Raji (cell line): ENCODE results near the gene NDUFB10.

Experiments used
- POLR2A ChIP-seq: IDR thresholded peaks from 2 replicates; pipeline ENCODE4 v1.6.1; 2011; ENCODE audit warnings: low read depth, low read length, control low read depth; ENCODE audit not compliant: insufficient read depth

Gene NDUFB10

DNA sequence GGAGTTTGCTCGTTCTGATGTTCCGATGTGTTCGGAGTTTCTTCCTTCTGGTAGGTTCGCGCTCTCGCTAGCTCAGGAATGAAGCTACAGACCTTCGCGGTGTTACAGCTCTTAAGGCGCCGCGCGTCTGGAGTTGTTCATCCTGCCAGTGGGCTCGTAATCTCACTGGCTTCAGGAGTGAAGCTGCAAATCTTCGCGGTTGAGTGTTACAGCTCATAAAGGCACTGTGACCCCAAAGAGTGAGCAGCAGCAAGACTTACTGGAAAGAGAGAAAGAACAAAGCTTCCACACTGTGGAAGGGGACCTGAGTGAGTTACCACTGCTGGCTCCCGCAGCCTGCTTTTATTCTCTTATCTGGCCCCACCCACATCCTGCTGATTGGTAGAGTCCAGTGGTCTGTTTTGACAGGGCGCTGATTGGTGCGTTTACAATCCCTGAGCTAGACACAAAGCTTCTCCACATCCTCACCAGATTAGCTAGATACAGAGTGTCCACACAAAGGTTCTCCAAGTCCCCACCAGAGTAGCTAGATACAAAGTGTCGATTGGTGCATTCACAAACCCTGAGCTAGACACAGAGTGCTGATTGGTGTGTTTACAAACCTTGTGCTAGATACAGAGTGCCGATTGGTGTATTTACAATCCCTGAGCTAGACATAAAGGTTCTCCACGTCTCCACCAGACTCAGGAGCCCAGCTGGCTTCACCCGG lies 1.8 kb upstream of the NDUFB10 start:
- peak; percentile 50 for TF ChIP-seq POLR2A

DNA sequence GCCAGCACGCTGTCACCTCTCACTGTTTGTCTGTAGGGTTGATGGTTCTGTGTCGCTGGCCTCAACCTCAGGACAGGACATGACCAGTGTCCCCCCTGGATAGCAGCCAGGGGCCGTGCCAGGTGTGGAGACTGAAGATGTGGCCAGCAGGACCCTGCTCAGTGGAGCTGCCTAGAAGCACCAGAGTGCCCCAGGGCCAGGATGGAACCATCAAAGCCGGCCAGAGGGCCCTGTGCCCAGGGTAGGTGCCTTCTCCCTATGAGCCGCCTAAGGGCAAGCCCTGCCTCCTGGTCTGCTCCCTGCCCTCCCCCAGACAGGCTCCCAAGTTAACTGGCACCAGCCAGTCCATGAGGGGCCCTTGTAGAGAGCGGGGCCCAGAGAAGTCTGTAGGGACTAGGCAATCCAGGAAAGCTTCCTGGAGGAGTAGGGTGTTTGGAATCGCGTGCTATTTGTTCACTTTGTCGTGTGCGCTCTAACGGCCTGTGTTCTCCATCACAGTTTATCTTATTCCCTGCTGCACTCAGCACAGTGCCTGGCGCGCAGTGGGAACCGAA lies 546 bp upstream of the NDUFB10 start:
- TF ChIP-seq POLR2A: no peak

DNA sequence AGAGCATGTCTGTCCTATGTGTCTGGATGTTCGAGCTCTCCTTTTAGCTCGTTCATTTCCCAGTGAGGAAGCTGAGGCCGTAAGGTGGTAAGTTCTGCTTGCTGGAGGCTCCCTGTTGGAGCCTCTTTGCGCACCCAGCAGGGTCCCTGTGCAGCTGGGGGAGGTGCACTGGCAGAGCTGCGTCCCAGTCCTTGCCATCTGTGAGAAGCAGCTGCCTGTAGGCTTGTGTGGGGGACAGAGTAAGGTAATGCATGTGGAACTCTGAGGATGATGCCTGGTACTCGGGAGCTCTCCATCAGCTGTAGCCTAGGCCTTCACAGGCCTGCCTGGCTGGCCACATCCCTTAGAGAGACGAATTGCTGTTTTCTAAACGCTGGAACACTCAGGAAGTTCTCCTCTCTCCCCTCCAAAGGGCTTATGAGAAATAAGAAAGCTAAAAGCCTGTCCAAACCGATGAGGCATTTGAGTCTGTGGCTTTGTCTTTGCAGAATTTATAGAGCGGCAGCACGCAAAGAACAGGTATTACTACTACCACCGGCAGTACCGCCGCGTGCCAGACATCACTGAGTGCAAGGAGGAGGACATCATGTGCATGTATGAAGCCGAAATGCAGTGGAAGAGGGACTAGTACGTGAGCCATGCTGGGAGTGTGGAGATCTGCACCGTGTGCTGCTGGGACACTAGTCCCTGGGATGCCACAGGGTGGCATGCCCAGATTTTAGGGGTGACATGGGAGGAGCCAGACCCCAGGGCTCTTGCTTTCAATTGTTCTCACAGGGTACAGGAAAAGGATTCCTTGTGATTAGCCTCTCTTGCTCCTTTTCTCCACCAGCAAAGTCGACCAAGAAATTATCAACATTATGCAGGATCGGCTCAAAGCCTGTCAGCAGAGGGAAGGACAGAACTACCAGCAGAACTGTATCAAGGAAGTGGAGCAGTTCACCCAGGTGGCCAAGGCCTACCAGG lies 1.6 kb downstream of the NDUFB10 start:
- TF ChIP-seq POLR2A: peak; percentile 82

DNA sequence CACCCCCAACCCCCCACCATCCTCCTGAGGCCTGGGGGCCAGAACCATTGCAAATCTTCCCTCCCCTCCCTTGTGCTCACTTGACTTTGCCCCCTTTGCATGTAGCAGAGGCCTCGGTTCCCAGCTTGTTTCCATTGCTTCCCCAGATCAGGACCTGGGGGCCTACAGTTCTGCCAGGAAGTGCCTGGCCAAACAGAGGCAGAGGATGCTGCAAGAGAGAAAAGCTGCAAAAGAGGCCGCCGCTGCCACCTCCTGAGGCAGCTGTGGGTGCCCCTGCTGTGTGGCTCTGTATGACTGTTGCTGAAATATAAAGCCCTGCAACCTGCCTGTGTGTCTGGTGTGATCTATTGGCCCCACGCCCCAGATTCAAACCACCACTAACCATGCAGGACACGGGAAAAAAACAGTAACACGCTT lies 2.3 kb downstream of the NDUFB10 start:
- no peak for TF ChIP-seq POLR2A

DNA sequence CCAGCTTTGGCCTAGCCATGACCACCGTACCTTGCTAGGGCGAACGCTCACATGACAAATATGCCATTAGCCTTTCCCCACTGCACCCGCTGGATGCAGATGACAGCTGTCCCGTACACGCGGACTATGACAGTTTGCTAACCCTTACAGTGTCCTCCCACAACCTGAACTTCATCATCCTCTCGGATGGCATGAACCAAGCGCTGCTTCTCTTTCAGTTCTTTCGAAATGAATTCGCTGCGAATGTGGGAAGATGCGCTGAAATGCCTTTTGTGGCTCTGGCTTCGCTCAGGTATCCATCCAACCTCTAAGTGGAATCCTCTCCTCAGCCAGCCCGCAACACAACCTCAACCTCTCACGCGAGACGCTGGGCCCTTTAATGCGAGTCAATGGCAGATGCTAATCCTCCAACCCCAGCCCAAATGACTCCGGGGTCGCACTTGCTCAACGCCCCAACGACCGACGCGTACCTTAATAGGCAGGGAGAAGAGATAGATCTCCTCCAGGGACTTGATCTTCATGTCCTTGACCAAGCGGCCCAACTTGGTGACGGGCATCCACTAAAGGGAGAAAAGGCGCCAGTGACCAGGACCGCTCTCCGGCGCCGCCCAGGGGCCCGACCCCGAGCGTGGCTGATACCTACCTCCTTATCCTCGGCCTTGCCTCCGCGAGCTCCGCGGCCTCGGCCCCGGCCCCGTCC lies 4.6 kb downstream of the NDUFB10 start:
- TF ChIP-seq POLR2A: 0 out of 2 replicates have a peak, but pooled peaks have one; percentile 11

DNA sequence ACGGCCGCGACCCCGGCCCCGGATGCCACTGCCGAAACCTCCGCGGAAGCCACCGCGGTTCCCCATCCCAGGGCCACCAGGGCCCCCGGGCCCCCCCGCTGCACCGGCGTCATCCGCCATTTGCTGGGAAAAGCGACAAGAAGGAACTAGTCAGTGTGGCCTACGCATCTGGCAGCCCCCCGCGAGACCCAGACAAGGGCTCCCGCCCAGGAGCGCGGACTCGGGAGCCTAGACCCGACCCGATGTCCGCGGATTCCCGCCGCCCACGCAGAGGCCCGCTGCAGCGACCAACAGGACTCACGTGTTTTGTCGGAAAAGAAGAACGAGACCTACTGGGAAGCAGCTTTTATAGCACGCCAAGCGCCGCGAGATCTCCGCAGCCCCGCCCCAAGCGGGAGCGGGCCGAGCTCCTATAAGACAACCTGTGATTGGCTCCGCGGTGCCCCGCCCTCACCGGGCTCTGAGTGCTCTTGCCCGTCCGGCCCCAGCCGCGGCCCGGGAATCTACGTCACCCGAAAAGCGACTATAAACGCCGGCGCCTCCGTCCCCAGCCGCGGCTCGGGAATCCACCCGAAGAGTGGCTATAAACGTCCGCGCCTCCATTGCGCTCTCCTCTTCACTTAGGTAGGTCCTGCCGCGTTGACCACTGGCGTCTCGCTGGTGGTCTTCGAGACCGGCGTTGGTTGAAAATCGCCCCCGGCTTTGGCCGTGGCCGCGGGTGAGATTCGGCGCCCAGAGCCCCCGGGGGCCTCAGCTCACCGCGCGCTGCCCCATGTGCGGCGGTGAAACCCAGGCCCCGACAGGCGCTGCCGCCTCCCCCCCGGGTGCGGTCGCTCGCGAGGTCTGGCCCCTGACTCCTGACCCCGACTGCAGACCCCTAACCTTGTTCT lies 5.4 kb downstream of the NDUFB10 start, which contains the start of gene RPS2:
Gene RPS2, minus strand, starts transcription at position 321 of the 890 bp plus-strand sequence. Its CDS starts 201 bp downstream, at position 120.
- peak; percentile 99 for TF ChIP-seq POLR2A

DNA sequence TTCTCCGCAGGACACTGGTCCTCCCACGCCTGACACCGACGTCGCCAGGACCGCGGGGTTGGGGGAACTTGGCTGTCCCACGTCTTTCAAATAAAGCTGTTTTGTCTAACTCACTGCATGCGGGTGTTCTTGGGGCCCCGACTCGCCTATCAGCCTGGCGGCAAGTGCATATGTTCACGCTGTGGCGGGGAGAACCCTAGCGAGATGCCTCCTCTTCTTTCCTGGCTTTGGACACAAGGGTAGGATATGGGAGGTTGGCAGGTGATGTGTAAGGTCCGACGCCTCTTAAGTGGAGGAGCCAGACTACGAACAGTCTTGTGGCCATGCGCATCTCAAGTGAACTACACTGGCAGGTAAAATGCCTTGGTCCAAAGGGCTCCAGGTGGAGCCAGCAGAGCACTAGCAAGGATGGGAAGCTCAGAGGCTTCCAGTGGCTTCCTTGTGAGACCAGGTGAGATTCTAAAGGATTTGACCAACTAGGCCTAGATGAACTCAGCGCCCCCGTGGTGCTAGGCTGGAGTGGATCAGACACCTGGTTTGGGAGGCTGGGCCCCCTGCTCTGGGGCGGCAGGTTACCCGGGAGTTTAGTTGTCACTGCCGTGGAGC lies 6.2 kb downstream of the NDUFB10 start:
- 0 out of 2 replicates have a peak, but pooled peaks have one; percentile 9 for TF ChIP-seq POLR2A

DNA sequence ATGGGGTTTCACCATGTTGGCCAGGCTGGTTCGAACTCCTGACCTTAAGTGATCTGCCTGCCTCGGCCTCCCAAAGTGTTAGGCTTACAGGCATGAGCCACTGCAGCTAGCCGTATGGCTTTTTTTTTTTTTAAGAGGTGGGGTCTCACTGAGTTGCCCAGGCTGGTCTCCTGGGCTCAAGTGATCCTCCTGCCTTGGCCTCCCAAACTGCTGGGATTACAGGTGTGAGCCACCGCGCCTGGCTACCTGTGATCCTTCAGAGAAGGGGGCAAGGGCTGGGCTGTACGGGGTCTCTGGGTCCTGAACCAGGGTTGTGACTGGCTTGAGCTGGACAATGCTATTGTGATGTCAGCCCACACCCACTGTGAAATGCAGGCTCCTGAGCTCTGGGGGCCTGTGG lies 7.1 kb downstream of the NDUFB10 start, which contains the start of gene RNF151:
Gene RNF151, plus strand, starts transcription at position 397 of the 400 bp plus-strand sequence. CDS start 26 bp downstream, outside the sequence.
- TF ChIP-seq POLR2A: no peak

DNA sequence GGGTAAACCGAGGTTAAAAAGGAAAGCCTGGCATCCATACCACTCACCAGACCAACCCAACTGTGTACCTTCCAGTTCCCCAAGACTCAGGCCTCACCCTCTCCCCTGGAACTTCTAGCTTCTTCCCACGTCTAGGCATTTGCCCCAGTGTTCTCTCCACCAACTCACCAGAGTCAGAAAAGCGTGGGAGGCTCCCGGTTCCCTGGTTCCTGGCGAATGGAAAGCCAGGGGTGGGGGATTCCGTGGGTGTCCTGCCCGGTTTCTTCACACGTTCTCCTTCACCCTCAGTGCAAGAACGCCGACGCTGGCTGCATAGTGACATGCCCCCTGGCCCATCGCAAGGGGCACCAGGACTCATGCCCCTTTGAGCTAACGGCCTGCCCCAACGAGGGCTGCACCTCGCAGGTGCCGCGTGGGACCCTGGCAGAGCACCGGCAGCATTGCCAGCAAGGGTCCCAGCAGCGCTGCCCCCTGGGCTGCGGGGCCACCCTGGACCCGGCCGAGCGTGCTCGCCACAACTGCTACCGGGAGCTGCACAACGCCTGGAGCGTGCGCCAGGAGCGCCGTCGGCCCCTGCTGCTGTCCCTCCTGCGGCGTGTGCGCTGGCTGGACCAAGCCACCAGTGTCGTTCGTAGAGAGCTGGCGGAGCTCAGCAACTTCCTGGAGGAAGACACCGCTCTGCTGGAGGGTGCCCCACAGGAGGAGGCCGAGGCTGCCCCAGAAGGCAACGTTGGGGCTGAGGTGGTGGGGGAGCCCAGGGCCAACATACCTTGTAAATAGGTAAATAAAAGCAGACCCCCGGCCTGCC lies 9.0 kb downstream of the NDUFB10 start:
- TF ChIP-seq POLR2A: no peak

DNA sequence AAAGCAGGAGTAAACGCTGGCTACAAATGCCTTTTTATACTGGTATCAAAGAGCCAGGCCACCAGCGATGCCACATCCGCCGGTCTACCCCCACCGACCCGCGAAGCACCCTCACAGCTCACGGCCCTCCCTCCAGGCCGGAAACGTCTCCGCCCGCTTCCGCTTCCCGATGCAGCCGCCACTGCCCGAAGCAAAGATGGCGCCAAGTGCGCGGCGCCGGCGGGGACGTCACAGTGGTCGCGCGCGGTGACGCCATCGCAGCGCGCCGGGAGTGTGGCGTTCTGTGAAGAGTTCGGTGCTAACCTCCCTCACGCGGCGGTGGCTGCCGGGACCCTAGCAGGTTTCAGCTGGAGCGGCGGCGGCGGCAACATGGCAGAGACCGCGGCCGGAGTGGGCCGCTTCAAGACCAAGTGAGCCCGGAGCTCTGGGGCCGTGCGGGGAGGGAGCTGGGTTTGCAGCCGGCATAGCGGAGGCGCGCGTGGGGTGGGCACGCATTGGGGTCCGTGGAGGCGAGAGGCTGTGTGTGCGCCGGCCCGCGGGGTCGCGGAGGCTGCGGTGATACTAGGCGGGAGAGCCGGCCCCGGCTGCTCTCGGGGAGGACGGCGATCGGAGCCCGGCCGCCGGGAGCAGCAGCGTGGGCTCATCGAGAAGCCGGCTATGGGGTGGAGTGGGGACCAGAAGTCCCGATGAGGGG lies 12.6 kb downstream of the NDUFB10 start, which contains the start of gene TBL3:
Gene TBL3, plus strand, starts transcription at position 258 of the 694 bp plus-strand sequence. Its CDS starts 112 bp downstream, at position 370.
- peak; percentile 93 for TF ChIP-seq POLR2A

DNA sequence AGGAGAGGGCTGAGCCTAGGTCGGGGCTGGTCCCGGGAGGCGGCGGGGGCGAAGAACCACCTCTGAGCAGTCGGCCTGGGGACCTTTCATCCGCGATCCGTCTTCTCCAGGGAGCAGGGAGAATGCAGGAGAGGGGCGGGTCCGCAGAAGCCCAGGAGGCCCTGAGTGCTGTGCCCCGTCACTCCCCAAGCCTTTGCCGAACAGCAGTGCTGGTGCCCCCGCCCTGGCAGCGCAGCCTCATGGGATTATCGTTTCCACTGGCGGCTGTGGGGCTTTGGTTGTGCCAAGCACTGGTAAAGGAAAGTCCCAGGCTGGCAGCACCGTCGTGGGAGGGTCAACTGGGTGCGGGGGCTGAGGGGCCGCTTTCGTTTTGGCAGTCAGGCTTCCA lies 13.1 kb downstream of the NDUFB10 start:
- no peak for TF ChIP-seq POLR2A
